Suprapubic skin (tissue), 4 donors: ENCODE data around the gene MMAB.

Experiments used
- CTCF ChIP-seq, 2 donors: fragments of 200-600 bp in 1 of 2; fragments of 450-650 bp in 1 of 2; sonication (generic) in 1 of 2; IDR thresholded peaks; one replicate each; pipeline ENCODE4 v1.5.1; 2016 to 2019; ENCODE audit warnings: antibody characterized with exemption in 2 of 2, mild to moderate bottlenecking in 1 of 2, moderate library complexity in 1 of 2
- EP300 ChIP-seq: sonication (generic); formaldehyde crosslinking; IDR thresholded peaks from one replicate; pipeline ENCODE4 v1.6.1; 2017; ENCODE audit warnings: antibody characterized with exemption
- POLR2A ChIP-seq, 2 donors: fragments of 450-650 bp; IDR thresholded peaks; one replicate each; pipeline ENCODE4 v1.6.1; 2017; ENCODE audit warnings: antibody characterized with exemption in 2 of 2, mild to moderate bottlenecking in 2 of 2, moderate library complexity in 2 of 2
- POLR2AphosphoS5 ChIP-seq, 3 donors: sonication (generic); formaldehyde crosslinking; IDR thresholded peaks; one replicate each; pipeline ENCODE4 v1.6.1; 2017; ENCODE audit warnings: antibody characterized with exemption in 3 of 3

GRCh38 chr12:109612975-109613502 lies 39.7 kb upstream of the MMAB start:
- TF ChIP-seq POLR2AphosphoS5 (IDR thresholded peaks at IDR 0.05) (no peak), CTCF (IDR thresholded peaks at IDR 0.05) (no peak), EP300 (no peak), POLR2A (IDR thresholded peaks at IDR 0.05) (no peak)
